ENCODE results near the gene DDR1.

DDR1 gene

DNA sequence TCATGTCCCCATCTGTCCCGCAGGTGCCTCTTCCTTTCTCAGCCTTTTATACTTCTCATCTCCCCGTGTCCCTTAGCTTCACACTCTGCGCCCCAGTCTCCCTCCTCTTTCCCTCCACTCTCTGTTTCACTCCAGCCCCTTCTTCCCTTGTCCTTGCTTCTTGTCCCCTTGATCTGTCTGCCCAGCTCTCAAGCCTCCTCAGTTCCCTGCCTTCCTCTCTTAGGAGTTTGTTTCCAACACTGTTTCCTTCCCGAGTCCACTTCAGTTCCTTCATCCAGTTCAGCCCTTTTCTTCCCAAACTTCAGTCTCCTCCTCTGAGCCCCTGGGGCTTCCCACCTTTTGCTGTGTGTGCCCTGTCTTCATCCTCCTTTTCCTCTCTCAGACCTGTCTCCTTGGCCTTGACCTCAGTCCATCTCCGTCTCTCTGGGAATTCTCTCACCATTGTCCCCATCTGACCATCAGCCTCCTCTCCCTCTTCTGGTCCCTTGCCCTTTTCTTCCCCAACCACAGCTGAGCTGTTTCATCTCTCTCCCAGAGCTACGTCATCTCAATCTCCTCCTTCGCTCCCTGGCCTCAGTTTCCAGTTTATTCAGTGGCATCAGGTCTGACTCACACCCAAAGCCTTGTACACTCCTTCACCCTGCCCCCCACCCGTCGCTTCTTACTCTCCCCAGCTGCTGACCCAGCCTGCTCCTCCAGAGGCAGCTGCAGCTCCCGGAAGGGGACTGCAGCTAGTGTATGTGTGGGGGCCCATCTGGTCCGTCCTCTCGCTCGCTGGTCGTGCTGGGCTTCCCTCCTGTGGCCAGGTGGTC, 2.7 kb upstream of the DDR1 start:
- DNase-seq (ENCODE audit: low read depth): peak; percentile 43

DNA sequence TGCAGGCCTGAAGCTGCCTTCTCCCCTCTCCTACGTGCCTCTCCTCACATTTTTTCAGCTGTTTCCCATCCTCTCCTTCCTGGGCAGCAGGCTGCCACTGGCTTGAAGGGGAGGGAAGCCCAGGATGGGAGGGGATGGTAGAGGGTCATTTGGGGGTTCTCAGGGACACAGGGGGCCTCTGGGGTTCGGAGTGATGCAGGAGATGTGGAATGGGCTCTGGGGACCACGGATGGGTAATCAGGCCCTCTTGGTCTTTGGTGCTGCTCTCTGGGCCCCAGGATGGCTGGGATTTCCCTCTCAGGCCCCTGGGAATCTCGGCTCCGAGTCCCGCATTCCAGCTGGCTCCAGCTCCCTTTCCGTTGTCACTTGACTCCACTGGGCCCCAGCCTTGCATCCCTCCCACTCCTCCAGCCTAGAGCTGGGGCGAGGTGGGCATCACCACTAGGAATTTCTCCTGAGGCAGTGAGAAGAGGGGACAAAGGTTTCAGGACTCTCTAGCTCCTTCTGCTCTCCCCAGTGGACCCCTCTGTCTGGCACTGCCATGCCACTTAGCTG, 2.0 kb upstream of the DDR1 start:
- DNase-seq (ENCODE audit: low read depth): peak; percentile 24

DNA sequence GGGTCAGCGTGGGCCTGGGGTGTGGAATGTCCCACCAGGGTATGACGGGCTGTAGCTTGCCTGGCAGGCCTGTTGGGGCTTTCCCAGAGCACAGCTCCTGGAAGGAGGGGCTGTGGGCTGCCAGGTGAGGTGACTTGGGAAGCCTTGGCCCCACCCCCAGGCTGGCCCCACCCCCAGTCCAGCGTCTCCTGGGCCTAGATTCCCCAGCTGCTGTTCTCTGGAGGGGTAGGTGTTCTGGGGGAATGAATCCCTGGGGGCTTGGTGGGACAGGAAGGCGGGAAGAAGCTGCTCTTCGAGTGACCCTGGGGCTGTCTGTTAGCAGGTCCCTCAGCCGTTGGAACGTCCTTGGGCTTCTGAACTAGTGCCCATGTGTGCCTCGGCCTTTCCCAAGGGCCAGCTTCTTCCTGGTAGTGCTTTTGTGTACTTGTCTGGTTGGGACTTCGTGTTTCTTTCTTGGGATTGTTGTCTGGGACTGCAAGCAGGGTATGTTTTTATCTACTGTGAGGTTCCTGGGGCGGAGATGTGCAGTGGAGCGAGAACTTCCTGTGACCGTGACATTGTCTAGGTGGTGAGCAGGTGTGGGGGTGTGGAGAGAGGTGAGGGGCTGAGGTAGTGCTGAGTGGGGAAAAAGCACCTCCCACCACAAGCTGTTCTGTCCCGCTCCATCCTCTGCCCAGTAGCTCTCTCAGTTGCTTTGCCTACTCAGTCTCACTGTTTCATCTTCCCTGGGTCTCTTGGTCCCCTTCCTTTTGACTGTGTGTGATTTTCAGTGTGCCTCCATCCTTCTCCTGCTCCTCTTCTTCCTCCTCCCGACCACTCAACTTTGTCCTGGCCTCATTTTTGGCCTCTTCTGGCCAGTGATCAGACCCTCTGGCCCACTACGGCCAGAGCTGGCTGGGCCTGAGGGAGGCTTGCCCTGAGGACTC, 1.3 kb upstream of the DDR1 start:
- no peak for DNase-seq (ENCODE audit: low read depth)

DNA sequence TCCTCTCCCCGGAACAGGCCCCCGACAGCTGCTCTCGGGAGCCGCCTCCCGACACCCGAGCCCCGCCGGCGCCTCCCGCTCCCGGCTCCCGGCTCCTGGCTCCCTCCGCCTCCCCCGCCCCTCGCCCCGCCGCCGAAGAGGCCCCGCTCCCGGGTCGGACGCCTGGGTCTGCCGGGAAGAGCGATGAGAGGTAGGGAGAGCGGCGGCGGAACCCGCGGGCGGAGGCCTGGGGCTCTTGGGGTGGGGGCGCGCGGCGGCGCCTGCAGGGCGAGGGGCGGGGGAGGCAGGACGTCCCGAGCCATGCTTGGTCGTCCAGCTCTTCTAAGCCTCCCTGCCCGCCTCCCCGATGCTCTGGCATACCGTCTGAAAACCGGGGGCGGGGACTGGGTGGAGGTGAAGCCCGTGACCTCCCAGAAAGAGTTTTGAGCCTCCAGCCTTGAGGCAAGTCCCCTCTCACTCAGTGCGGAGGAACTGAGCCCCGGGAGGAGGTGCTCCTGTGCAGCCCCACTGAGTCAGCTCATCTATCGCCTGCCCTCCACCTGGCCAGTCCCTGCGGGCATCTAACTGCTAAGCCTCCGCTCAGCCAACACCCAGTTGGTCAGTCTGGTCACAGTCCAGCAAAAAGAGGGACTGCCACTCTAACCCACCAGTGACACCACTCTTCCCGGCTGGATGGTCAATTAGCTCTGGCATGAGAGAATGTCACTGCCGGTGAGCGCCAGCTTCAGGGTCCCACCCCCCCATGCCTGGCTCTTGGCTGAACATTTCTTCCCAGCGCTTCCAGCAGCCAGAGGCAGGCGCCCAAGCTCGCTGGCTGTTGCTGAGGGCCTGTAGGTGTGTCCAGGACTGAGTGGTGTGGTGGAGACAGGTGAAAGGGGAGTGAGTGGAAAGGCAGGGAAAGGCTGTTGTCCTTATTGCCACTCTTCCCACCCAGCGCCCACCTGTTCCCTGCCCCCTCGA, 482 bp downstream of the DDR1 start:
- DNase-seq (ENCODE audit: low read depth): peak; percentile 62

DNA sequence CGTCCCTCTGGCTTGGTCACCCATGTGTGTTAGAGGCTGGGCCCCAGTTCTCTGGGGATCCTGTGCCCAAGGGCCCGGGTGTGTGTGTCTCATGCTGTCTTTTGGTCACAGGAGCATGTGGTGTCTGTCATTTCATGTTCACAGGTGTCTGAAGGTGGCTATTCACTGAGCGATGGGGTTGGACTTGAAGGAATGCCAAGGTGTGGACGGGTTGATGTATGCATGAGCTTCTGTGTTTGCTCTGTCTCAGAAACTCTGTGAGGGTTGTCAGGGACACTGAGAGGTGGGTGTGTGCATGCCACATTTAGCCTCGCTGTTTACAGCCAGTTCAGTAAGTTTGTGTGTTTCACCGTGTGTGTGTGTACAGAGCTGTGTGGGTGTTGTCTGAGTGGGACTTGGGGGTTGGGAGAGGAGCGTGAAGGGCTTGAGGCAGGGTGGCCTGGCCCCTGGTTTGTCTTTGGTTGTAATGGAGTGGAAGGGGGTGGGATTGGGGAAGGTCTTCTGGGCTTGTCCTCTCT, 1.2 kb downstream of the DDR1 start:
- peak; percentile 25 for DNase-seq (ENCODE audit: low read depth)

DNA sequence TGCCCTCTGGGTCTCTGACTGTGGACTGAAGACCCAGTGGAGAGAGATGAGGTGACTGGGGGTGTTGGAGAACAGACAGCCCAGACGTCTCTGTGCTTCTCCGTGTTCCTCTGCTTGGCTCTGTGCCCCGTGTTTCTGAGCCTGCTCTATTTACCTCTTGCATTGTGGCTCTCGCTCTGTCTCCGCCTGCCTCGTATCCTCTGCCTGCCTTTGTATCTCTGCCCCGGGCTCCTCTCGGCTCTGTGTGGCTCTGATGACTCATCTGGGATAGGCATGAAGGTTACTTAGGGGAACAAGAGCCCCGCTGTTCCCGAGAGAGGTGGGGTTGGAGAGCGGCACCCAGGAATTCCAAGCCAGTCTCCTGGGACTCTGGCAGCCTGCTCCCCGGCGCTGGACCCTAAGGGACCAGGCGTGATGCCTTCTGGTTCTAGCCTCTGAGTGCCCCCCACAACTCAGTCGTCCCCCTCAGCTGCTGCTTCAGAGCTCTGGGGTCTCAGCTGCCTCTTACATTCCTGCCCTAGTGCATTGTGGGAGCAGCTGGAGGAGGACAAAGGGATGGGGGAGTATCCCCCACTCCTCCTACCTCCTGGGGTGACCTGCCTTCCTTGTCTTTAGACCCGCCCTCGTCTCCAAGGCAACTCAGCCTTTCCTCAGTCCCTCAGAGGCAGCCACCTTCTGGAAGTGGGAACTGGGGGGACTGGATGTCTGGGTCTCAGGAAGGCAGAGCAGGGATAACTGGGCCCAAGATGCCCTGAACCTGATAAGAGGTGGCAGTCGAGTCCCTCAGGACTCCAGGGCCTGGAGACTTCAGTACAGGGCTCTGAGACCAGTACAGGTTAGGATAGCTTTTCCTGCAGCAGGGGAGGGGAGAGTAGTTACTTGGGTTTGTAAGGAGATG, 1.9 kb downstream of the DDR1 start:
- peak; percentile 93 for DNase-seq (ENCODE audit: low read depth)

DNA sequence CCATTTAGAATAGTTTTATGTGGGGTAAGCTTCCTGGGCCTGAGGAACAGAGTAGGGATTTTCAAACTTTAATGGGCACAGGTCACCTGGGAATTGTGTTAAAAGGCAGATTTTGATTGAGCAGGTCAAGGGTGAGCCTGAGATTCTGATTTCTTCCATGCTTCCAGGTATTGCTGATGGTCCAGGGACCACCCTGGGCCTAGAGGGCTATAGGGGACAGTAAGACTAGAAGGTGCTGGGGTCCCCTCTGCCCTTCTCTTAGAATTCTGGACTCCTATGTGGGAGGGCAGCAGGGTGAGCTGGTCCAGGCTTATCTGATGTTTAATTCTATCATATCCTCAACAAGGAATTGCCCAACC, 2.6 kb downstream of the DDR1 start:
- DNase-seq (ENCODE audit: low read depth): no peak

DNA sequence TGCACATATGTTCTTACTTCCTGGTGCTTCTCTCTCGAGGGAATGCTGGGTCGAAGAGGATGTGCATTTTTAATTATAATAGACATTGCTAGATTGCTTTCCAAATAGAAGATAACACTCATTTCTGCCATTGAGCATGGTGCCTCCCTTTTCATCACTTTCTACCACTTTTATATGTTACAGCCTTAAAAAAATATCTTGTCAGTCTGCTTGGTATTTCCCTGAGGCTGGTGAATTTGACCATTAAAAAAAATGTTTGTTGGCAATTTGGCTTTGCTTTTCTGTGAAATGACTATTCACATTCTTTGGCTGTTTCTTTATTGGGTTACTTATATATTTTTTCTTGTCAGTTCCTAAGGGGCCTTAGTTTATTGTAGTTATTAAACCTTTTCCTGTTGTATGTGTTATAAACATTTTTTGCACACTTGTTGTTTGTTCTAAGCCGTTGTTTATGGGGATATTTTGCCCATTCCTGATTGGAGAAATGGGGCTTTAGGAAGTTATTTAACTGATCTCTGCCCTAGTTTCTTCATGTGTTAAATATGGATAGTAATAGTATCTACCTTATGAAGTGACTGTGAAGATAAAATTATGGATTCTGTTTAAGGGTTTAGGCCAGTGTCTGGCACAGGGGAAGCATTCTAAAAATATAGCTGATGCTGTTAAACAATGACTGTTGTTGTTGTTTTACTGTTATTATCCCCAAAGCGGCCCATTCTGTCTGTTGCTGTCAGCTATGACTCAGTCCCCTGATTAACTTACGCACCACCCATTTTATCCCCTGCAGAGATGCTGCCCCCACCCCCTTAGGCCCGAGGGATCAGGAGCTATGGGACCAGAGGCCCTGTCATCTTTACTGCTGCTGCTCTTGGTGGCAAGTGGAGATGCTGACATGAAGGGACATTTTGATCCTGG, 3.8 kb downstream of the DDR1 start:
- DNase-seq (ENCODE audit: low read depth): peak; percentile 91

DNA sequence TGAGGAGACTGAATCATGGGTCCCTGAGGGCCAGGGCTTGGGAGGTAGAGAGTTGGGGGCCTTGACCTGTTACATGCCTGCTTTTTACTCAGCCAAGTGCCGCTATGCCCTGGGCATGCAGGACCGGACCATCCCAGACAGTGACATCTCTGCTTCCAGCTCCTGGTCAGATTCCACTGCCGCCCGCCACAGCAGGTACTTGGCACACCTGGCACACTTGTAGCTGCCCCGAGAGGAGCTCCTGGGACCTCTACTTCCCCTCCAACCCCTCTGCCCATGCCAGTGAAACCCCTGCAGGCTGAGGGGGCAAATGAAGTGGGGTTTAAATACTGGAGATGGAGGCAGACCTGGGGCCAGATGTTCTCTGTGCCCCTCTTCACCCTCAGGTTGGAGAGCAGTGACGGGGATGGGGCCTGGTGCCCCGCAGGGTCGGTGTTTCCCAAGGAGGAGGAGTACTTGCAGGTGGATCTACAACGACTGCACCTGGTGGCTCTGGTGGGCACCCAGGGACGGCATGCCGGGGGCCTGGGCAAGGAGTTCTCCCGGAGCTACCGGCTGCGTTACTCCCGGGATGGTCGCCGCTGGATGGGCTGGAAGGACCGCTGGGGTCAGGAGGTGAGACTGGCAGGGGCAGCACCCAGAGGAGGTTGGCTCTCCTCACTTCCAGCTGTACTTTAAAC, 4.6 kb downstream of the DDR1 start:
- DNase-seq (ENCODE audit: low read depth): no peak

DNA sequence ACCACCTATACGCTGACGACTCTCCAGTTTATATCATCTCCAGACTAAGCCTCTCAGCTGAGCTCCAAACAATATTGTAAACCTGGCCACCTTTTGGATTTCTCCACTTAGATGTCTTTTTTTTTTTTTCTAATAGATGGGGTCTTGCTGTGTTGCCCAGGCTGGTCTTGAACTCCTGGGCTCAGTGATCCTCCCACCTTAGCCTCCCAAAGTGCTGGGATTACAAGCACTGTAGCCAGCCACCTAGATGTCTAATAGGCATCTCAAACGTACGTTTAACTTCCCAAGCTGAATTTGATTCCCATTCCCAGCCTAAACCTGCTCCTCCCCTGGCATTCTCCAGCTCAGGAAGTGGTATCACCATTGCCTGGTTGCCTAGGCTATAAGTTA, 5.2 kb downstream of the DDR1 start:
- DNase-seq (ENCODE audit: low read depth): no peak

DNA sequence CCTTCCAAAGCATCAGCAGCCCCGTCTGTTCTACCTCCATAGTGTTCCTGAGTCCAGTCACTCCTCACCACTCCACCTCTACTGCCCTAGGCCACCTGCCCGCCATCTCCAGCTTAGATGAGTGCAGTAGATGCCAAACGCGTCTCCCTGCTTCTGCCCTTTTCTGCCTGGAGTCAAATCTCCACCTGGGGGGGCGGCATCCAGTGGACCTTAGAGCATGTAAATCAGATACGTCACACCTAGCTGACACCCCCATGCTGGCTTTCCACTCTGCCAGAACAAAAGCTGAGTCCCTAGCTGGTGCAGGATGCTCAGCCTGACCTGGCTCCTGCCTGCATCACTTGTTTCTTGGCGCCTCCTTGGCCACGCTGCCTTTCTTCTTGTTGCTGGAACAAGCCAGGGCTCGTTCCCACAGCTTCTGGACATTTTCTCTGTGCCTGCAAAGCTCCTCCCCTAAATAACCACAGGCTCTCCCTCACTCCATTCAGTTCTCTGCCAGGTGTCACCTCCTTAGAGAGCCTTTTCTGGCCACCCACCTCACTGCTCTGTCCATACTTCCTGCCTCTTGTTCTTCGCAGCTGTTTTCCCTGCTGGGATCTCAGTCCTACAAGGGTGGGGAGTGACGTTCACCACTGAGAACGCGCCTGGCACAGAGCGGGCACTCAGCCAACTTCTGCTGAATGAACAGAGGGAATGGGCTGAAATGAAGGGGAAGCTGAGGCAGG, 5.8 kb downstream of the DDR1 start:
- no peak for DNase-seq (ENCODE audit: low read depth)

DNA sequence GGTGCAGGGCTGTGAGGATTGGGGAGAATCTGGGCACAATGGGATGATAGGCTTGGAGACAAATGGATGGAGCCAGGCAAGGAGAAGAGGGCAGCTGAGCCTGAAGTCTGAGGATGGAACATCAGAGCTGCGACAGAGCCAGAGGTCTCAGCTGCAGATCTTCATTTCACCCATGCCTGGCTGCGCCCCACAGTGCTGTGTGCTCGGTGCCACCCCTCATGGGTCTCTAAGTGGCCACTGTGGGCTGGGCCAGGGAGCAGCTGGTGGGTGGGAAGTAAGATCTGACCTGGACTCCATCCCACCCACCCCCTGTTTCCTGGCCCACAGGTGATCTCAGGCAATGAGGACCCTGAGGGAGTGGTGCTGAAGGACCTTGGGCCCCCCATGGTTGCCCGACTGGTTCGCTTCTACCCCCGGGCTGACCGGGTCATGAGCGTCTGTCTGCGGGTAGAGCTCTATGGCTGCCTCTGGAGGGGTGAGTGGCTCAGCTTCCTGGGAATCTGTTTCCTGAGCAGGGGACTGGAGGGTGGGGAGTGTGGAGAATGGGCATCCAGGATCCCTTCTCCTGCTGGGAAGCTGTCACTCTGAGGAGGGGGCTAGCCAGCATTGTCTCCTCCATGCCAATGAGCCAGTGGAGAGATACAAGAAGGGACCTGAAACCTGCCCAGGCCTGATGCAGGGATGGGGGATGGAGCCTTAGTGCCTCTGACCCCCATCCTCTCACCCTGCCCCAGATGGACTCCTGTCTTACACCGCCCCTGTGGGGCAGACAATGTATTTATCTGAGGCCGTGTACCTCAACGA, 6.5 kb downstream of the DDR1 start:
- DNase-seq (ENCODE audit: low read depth): no peak

DNA sequence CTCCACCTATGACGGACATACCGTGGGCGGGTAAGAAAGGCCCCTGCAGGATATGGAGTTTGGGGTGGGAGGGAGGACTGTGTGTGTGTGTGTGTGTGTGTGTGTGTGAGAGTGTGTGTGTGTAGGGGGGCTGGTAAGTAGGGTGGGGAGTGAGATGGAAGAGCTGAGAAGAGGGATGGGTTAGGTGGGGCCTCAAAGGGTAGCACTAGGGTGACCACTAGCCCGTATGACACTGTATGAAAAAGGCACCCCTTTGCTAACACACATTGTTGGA, 7.1 kb downstream of the DDR1 start:
- DNase-seq (ENCODE audit: low read depth): no peak

DNA sequence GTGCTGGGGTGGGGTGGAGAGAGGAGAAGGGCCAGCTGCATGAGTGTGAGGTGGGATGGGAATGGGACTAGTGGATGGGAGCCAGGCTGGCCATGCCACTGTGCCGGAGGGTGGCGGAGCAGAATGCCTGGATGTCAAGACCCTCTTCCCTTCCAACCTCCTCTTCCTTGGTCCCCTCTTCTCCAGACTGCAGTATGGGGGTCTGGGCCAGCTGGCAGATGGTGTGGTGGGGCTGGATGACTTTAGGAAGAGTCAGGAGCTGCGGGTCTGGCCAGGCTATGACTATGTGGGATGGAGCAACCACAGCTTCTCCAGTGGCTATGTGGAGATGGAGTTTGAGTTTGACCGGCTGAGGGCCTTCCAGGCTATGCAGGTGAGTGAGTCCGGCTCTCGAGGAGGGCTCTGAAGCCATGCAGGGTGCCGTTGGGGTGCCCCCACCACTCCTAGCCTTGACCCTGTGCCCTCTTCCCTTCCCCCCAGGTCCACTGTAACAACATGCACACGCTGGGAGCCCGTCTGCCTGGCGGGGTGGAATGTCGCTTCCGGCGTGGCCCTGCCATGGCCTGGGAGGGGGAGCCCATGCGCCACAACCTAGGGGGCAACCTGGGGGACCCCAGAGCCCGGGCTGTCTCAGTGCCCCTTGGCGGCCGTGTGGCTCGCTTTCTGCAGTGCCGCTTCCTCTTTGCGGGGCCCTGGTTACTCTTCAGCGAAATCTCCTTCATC, 7.7 kb downstream of the DDR1 start:
- no peak for DNase-seq (ENCODE audit: low read depth)

DNA sequence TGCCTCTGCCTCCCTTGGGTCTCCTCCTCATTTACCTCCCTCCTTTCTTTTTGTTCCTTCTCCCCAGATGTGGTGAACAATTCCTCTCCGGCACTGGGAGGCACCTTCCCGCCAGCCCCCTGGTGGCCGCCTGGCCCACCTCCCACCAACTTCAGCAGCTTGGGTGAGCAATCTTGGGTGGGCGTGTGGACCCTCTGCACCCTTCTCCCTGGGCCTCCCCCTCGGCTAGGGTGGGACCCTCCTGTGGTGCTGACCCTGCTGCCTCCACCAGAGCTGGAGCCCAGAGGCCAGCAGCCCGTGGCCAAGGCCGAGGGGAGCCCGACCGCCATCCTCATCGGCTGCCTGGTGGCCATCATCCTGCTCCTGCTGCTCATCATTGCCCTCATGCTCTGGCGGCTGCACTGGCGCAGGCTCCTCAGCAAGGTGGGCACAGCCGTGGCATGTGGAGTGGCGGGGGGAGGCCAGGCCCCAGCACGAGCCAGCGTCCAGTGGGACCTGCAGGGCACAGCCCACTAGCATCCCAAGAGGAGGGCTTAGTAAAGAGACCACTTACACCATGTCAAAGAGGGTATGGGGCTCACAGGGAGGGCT, 8.8 kb downstream of the DDR1 start:
- no peak for DNase-seq (ENCODE audit: low read depth)

DNA sequence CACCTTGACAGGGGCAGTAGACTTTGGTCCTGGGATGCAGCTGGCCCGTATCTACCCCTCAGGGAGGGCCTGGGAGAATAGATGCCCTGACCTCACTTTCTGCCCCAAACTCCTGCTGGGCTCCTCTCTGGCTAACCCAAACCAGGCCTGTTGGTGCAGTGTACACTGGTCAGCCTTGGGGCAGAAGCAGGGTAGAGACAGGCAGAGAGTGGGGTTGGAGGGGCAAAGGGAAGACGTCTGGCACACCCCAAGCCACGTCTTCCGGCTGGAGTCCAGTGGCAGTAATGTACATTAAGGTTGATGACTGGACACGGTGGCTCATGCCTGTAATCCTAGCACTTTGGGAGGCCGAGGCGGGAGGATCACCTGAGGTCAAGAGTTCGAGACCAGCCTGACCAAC, 9.3 kb downstream of the DDR1 start:
- no peak for DNase-seq (ENCODE audit: low read depth)

DNA sequence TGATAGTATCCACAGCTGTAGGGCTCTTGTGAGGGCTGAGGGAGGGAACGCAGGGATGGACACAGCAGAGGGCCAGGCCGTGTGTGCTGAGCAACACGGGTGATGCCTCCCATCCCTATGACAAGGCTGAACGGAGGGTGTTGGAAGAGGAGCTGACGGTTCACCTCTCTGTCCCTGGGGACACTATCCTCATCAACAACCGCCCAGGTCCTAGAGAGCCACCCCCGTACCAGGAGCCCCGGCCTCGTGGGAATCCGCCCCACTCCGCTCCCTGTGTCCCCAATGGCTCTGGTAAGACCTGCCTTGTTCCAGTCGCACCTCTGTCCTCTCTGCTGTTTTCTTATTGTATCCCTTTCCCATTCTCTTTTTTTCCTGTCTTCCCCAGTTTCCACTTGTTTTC, 10.1 kb downstream of the DDR1 start:
- no peak for DNase-seq (ENCODE audit: low read depth)

Data from EH (cell line).